Measurements from ENCODE around the gene HSPA4. TPM values are rescaled to one million over a fixed set of nuclear protein-coding genes. Genes with fewer than 3 reads are reported as not detected.
A peak's percentile ranks its signal among the peaks of the same experiment; 100 is the strongest.

The HSPA4 gene
- total RNA-seq, 3 donors from 2014 or later: 64.1 to 77.2 (median 72.9) TPM

DNA sequence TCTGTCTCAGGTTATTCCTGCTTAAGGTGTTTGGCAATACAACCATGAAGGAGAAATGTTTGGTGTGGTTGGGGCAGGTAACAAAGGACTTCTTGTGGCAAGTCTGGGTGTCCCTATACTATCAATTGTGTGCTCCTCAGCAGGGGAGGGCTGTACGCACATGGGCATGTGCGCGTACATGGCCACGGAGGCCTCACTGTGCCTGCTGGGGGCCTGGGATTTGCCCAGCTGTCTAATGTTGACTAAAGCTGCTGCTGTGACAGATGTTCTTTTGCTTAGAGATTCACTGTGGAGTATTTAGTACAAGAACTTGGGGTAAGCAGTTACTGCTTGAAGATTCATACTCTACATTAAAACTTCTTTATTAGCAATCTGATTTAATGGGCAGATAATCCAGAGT is 97.5 kb downstream of the HSPA4 start:
- TF ChIP-seq CTCF (IDR thresholded peaks at IDR 0.05): no peak
- intact Hi-C loops (cut with DNase I, micrococcal nuclease): no loop called here
- Histone ChIP-seq H3K4me3 (no peak overlapping the region), H3K4me1 (ENCODE audit: low read depth) (no peaks in the 10 kb centered on the region), H3K9me3 (no peaks in the 10 kb centered on the region), H3K36me3 (ENCODE audit: low read depth) (no peaks in the 10 kb centered on the region)
- DNase-seq: no peak
- ATAC-seq: no peak

DNA sequence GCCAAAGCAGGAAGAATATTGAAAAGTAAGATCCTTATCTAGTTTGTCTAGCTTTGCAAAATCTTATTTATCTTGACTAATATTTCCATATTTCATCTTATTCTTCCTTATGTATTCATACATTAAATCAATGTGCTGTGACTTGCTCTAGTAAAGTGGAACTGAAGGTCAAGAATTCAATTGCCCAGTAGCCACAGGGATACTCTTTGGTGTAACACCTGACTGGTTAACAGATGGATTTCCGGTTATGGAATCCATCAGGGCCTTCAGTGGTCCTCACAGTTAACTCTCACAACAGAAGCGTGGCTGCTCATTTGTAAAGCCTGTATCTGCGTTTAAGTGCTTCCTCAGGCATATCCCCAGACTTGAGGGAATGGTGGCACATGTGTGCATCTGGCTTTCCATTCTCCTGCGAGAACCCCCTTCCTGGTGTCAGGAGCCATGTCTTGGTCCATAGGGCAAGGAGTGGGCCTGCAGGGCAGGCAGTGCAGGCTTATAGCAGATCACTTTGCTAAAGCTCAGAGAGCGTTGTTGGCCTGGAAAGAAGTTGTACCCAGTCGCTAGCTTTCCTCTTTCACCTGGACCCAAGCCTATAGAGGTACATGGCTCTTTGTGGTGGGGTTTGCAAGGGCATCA is 99.2 kb downstream of the HSPA4 start:
- no peak for TF ChIP-seq CTCF (IDR thresholded peaks at IDR 0.05)
- DNase-seq (no peak), ATAC-seq (no peak)
- intact Hi-C loops (cut with DNase I, micrococcal nuclease): no loop called here
- Histone ChIP-seq H3K4me3 (no peak overlapping the region), H3K9me3 (no peaks in the 10 kb centered on the region), H3K36me3 (ENCODE audit: low read depth) (no peaks in the 10 kb centered on the region), H3K4me1 (ENCODE audit: low read depth) (no peaks in the 10 kb centered on the region)

GRCh38 chr5:133154274-133155075 is 102.7 kb downstream of the HSPA4 start:
- Histone ChIP-seq H3K4me3 (no peak overlapping the region), H3K4me1 (ENCODE audit: low read depth) (no peaks in the 10 kb centered on the region), H3K9me3 (no peaks in the 10 kb centered on the region), H3K36me3 (ENCODE audit: low read depth) (no peaks in the 10 kb centered on the region)
- peak; percentile 37 for ATAC-seq
- no peak for DNase-seq
- no peak for TF ChIP-seq CTCF (IDR thresholded peaks at IDR 0.05)
- intact Hi-C loops (cut with DNase I, micrococcal nuclease): no loop called here

DNA sequence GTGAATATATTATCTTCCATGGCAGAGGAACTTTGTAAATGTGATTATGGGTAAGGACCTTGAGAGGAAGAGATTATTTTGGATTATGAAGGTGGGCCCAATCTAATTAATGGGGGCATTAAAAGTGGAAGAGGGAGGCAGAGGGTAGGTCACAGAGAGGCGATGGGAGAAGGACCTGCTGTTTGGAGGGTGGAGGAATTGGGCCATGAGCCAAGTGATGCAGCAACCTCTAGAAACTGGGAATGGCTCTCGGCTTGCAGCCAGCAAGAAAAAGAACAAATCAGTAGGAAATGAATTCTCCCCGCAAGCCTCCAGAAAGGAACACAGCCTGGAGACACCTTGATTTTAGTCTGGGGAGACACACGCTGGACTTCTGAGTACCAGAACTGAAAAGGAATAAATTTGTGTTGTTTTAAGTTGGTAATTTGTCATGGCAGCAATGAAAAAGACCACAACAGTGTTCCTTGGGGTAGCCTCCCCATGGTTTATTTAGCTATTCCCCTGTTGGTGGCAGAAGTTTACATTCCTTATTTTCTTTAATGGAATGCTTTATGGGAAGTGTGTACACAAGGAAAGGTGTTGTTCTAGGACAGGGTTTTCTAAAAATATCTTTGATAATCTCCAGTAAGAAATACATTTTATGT is 103.6 kb downstream of the HSPA4 start:
- no peaks in the 10 kb centered on the region for H3K36me3 ChIP-seq (ENCODE audit: low read depth)
- no peak for TF ChIP-seq CTCF (IDR thresholded peaks at IDR 0.05)
- DNase-seq: no peak

More for the DNA sequence above, 103.6 kb downstream of the HSPA4 start:
- intact Hi-C loops (cut with DNase I, micrococcal nuclease): no loop called here
- H3K4me1 ChIP-seq (ENCODE audit: low read depth): no peaks in the 10 kb centered on the region
- no peaks in the 10 kb centered on the region for H3K9me3 ChIP-seq
- no peak overlapping the region for H3K4me3 ChIP-seq
- no peak for ATAC-seq

Other genes with a start within 250 kb of the HSPA4 start
- gene SOWAHA, start 238.7 kb upstream of the HSPA4 start, total RNA-seq: 10 to 100 TPM; 11.6 to 44.5 (median 24.3) TPM
- gene SHROOM1, start 221.4 kb upstream of the HSPA4 start, total RNA-seq: 10 to 100 TPM; 37.3 to 93.5 (median 63.0) TPM
- gene GDF9, start 185.5 kb upstream of the HSPA4 start, total RNA-seq: under 1 TPM; 0.28 to 0.41 (median 0.36) TPM
- 100 to 1,000 TPM; 448 to 727 (median 690) TPM for gene UQCRQ, start 185.4 kb upstream of the HSPA4 start, total RNA-seq
- 1 to 10 TPM; 2.9 to 9.9 (median 3.8) TPM for gene LEAP2, start 178.3 kb upstream of the HSPA4 start, total RNA-seq
- 10 to 100 TPM; 65.8 to 85.3 (median 76.6) TPM for gene AFF4, start 88.4 kb upstream of the HSPA4 start, total RNA-seq
- 10 to 100 TPM; 20.4 to 35.0 (median 29.2) TPM for gene ZCCHC10, start 25.5 kb upstream of the HSPA4 start, total RNA-seq